HG03095 (cell line): Measurements from ENCODE around the gene AATF.

Experiments used
- ATAC-seq: cut with Tn5 transposase; IDR thresholded peaks from one replicate; pipeline ENCODE4 v1.9.1; 2021; ENCODE audit warnings: moderate library complexity; ENCODE audit not compliant: unreplicated experiment

Gene AATF

DNA sequence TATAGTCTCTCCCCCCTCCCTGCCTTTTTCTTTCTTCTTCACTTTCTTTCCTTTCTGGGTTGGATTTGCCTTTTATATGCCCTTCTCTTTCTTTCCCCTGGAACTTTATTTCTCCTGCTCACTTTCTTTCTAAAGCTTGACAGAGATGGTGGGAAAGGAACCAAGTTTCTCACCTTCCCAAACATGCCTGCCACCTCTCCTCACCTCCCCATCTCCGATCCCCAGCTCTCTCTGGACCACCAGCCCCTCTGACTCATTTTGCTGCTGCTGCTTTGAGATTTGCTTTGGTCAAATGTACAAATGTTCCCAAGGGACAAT lies 18.2 kb upstream of the AATF start:
- ATAC-seq, result no peak

DNA sequence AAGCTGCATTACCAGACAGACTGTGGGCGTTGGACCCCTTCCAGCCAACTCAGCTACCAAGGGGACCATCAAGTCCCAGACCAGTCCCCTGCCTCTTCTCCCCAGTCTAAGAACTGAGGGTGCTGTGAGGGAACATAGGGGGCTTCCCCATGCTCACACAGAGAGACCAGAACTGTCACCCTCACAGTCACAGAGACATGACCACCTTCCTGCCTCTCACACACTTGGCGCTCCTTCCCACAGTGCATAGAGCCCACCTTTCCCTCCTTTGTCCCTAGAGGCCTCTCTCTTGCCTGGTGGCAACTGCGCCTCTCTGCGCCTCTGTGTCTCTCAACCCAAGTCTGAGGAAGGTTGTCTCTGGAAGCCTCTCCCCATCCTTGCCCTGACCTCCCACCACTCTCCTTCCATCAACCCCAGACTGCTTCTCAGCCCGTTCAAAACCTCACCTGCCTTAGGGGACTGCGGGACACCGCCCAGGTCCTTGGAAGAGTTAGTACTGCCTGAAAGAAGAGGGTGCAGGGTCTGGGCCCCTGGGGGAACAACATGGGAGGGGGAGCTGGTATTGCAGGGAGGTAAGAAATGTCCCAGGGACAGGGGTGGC lies 17.6 kb upstream of the AATF start:
- no peak for ATAC-seq

DNA sequence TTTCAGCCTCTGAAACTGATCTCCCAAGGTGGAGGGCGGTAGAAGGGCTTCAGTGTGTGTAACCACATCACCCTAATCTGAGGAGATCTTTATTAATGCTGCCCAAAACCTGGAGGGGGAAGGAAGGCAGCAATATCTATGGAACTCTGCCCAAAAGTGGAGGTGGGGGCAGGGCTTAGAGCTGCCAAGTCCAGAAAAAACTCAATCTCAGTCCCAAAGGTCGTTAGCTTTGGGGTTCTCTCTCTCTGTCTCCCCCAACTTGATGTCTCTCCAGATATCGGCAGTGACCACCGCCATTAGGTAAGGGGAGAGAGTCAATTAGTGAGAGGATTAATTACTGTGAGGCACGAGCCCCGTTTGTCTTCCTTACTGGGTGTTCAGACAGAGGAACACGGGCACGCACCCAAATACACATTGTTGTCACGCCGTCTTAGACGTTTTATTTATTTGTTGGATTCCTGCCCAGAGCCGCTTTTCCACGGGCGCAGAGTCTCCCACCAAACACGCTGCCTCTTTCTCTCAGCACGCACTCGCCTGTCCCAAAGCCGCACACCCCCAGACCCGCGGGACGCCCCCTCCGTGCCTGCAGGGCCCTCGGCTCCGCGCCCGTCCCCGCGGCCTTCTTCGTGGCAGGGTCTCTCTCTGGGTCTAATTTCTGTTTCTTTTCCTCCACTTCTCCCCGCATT lies 16.9 kb upstream of the AATF start:
- ATAC-seq, result no peak

DNA sequence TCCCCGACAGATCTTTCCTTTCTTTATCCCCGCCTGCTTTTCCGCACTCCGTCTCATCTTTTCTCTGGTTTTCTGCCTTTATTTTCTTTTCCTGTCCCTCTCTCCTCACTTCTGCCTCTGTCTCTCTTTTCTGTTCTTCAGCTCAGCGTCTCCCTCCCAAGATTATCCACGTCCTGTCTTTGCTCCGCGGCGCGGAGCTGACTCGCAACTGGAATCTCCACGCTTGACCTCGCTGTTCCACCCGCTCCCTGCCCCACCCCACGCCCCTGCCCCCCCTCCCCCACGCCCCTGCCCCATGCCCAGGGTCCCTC lies 16.4 kb upstream of the AATF start:
- no peak for ATAC-seq

DNA sequence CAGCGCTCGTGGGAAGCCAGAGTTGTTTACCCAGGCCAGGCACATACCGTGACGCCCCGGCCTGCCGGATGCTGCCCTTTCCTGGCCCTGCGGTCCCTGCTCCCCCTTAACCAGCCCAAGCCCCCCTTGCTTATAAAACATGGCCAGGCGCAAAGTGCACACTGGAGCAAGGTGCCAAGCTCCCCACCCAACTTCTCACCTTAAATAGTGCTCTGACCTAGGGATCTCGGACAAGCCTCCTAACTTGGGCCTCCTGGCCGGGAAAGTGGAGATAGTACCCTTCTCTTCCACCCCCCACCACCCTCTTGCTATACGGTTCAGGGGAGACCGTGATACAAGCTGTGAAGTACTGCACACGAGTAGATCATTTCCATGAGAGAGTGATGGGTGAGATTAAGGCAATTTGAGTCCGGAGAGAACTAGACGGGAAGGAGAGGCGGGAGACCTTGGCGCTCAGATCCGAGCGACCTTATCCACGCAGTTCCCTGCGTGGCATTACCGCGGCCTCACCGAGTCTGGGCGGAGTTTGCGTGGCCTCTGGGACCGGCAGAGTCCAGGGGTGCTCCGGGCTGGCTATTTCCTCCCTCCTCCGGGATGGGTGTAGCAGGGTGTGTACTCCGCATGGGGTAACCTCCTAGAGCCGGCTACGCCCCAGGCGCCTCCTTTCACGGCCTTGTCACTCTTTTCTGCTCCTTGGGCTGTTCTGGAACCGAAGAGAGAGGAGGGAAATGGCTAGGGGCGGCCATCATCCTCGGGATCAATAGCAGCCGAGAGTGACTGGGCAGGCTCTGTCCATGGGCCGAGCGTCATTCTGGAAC lies 15.9 kb upstream of the AATF start:
- no peak for ATAC-seq

DNA sequence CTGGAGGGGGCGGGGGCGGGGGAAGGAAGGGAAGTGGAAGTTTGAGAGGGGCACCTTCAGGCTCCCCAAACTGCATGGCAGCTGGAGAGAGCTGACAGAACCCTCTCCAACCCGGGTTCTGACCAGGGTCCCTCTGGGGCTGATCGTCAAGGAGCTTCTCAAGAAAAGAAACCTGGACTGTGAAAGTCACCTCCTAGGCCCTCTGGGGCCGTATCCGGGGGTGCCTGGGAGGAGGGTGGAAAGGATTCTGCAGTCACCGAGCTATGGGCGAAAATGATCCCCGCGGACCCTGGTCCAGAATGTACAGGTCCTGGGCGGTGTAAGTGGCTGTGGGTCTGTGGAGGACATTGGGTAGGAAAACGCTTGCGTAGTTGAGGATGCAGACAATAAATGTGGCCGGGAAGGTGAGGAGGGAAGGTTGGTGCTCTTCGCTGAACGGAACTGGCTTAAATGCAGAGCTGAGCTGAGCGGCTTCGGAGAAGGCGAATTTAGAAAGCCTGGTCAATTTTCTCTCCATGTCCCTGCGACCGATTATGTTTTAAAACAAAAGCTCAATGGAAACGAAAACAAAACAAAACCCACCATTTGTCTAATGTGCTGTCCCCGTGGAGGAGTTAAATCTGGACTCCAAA lies 15.1 kb upstream of the AATF start:
- no peak for ATAC-seq

DNA sequence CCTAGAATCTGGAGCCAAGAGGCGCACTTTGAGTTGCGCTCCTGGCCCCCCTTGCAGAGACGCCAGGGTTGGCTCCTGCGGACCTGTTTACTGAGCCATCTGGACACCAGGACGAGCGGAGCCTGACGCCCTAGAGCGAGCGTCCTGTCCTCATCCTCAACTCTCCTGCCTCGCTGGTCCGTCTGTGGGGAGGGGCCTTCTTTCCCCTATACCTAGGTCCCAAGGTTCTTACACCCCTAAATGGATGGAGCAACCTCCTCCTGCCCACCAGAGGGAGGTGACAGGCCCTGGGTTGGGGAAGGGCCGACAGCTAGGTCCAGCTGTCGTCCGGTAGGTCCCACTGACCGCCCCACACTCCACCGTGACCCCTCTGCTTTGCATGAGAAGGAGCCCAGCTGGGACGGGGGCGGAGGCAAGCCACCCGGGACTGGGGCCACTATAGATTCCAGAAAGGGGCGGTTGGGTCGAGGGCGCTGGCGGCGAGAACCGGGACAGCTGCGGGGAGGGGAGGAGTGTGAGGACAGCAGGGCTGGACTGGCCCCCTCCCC lies 14.5 kb upstream of the AATF start:
- ATAC-seq, result no peak

DNA sequence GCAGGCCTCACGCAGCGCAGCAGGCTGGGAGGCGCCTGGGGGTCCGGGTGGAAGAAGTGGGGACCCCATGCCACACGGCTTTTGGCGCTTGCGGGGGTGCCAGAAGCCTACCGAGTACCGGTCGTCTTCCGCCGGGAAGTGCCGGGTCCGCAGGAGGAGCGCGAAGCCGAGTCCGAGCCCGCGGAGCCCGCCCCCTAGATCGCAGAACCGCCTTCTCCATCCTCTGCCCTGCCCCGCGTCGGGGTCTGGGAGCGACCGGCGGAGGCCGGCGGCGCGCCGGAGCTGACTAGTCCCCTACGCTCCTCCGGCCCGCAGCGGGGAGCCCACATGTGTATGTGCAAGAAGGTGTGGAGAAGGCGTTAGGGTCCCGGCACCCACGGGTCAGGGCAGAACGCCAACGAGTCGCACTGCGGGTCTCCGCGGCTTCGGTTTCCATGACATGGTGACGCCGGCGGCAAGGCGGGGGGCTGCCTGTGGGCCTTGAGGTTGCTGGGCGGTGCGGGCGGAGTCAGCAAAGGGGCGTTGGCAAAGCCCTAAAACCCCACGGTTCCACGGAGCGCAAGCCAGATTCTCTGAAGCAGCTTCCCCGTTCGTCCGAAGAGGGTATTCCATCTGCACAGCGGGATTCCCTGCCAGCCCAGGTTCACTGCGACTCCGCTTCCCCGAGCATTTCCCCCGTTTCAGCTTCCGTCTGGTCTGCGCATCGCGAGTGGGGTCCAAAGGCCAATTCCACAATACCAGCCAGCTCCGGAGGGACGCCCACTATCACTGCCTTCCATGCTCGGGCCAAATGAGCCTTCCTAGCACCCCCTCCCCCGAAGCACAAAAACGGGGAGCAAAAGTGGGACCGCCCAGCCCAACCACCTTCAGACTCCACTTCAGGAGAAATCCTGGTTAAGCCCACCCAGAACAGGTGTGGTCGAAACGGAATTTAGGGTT lies 13.8 kb upstream of the AATF start:
- no peak for ATAC-seq

DNA sequence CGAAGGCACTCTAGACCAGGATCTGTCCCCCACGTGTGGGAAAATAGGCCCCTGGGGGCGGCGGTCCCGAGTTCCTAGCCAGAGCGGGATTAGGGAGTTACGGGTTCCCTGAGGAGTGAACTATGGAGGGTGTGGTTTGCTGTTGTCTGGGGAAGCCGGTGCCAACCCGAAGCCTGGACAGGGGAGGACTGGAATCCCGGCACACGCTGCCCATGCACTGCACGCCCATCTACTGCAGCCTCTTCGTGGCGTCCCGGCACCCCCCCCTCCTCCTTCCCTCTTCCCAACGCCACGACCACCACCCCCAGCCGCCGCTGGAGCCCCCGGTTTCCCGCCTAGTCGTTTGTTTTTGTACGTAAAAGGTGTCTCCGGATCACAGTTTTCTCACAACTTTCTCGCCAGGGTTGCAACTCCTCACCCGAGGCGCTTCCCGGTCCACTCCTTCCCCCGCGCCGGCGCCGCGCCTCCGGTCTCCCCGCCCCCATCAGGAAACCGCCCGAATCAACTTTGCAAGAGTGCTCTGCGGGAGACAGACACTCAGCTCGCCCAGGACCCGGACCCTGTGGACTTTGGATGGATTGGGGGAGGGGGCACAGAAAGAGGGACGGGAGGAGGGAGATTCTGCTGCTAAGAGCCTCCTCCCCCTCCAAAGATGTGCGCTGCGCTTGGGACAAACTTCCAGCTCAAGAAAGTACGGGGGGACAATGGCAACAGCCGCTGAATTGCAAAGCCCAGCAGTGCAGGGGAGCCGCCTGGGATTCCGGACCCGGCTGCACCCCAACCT lies 12.9 kb upstream of the AATF start:
- ATAC-seq, result no peak

DNA sequence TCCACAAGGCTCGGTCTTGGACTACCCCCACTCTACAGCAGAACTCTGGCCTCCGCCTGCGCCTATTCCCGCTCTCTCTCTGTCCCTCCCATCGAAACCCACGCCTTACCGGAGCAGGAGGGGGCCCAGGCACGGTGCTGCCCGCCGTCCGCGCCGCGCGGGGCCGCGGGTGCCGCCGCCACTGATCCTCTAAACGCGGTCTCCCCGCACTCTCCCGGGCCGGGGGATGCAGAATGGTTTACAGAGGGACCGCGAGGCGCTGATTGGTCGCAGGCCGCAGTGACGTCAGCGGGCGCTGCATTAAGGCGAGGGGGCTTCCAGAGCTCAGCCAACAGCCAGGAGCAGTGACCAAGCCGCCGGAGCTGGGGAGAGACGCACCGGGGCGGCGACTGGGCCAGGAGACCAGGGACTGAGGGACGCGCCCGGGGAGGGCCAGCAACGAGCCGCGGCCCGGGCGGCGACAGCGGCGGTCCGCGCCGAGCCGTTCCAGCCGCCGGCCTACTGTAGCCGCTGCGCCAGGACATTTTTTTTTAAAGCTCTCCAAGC lies 12.2 kb upstream of the AATF start:
- ATAC-seq, result no peak

DNA sequence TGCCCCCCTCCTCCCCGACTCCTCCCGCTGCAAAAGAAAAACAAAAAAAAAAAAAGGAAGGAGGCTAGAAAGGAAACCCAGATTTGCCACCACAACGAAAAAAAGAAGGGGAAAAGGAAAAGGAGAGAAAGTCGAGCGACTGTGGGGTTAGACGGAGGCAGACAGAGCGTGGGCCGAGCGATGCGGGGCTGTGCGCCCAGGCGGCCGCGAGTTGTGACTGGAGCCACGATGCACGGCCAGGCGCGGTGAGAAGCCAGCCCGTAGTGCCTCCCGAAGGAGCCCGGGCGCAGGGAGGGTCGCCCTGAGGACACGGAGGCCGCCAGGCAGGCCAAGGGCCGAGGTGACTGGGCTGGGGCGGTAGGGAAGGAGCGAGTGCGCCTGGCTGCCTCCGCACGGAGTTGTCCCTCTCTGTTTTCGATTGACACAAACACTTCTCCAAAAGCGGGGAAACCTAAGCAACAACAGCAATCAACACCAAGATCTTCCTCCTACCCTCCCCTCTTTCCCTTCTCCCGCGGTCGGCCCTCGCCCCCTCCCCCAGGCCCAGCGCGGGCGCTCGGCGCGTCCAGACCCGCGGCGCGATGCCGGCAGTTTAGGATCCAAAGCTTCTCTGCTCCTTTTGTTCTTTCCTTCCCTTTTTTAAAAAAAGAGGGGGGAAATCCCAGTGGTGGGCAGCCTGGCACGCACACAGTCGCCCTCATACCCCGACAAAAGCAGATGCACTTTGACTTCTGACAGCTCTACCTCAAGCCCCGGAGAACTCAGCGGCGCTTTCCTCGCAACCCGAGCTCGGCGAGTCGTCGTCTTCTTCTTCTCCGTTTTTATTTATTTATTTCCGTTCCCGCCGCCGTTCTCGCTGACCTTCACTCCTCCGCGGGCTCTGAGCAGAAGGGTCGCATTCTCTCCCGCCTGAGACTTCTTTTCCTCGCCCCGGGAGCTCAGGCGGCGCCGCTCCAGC lies 11.5 kb upstream of the AATF start, which contains the start of gene LHX1:
TSS of gene LHX1 (plus strand) at position 475 of the 958 bp plus-strand sequence. CDS start 723 bp downstream, outside the sequence.
- no peak for ATAC-seq

DNA sequence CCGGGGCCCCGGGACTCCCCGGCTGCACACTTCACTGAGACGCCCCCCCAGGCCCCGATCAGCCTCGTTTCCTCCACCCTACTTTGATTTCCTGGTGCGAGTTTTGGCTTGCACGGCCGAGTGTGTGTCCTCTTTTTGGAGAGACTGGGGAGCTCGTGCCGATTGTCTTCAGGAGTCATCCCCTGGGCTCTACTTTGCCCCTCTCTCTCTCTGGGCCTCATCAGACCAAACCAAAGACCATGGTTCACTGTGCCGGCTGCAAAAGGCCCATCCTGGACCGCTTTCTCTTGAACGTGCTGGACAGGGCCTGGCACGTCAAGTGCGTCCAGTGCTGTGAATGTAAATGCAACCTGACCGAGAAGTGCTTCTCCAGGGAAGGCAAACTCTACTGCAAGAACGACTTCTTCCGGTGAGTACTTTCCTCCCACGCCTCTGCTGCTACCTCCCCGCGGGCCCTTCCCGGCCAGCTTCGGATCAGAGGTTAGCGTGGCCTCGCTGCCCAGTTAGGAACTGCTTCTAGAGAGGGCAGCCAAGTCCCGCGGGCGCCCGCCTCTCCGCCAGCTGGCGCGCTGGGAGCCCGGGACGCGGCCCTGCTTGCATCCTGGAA lies 10.7 kb upstream of the AATF start:
- ATAC-seq, result no peak

DNA sequence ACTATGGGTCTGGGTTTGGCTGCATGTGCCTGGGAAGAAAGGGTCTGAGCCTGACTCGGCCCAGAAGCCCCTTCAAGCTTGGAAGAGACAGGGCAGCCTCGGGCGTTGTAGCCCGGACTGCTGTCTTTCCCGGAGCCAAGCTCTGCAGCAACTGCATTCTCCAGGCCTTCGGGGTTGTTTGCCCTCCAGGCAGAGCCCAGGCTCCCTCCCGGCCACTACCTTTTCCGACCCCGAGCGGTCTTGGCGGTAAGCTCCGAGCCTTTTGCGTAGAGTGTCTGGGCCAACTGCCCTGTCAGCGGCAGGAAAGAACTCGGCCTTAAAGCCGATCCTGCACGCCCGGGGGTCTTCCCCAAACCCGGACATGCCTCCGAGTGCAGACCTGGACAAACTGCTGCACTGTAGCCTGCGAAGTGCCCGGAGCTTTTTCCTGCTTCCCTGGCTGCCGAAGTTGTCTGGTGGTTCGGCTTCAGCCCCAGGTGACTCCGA lies 10.1 kb upstream of the AATF start:
- no peak for ATAC-seq

DNA sequence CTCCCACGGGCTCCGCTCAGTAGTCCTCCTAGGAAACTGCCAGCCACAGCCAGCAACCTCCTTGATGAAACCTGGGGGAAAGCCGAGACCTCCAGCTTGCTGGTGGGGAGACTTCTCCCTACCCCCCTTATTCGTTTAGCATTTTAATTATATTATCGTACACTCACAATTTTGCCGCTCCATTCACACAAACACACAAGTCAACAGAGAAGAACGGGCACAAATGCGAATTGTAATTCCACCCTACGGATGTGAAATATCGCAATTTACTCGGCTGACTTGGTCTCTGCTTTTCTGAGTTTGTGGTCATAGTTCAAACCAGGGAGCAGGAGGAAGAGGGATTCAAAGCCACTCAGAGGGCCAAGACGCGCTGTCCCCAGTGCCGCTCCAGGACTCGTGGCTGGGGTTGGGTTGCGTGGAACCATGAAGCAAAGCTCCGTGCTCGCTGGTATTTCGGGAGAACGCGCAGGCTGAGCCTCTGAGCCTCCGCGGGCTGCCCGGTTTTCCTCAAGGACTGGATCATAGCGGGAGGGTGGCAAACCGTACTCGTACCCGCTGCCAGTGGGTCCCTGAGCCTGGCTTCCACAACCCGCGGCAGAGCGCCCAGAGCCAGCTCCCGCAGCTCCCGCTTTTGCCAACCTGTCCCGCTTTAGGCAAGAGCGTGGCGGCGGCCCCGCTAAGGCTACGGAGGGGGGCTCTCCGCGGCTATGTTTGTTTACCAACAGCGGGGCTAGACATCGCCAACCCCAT lies 9.5 kb upstream of the AATF start:
- no peak for ATAC-seq

DNA sequence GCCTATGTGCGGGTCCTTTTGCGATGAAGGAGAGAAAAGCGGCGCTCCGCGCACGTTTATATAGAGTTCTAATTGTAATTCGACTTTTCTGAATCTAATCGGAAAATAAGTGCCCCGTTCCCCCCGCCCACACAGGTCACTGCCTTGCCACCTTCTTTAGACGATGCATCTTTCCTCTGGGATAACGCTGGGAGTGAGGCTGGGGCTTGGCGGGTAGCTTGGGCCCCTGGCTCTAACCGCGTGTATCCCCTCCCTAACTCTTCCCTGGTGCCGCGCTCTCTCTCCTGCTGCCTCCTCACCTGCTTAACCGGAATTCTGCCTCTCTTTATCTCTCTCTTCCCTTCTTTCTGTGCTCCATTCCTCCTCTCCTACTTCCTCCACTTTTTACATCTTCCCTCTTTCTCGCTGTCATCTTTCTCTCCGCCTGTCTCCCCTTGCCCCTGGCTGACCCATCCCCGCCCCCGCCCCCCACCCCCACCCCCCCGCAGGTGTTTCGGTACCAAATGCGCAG lies 8.9 kb upstream of the AATF start:
- ATAC-seq, result no peak

DNA sequence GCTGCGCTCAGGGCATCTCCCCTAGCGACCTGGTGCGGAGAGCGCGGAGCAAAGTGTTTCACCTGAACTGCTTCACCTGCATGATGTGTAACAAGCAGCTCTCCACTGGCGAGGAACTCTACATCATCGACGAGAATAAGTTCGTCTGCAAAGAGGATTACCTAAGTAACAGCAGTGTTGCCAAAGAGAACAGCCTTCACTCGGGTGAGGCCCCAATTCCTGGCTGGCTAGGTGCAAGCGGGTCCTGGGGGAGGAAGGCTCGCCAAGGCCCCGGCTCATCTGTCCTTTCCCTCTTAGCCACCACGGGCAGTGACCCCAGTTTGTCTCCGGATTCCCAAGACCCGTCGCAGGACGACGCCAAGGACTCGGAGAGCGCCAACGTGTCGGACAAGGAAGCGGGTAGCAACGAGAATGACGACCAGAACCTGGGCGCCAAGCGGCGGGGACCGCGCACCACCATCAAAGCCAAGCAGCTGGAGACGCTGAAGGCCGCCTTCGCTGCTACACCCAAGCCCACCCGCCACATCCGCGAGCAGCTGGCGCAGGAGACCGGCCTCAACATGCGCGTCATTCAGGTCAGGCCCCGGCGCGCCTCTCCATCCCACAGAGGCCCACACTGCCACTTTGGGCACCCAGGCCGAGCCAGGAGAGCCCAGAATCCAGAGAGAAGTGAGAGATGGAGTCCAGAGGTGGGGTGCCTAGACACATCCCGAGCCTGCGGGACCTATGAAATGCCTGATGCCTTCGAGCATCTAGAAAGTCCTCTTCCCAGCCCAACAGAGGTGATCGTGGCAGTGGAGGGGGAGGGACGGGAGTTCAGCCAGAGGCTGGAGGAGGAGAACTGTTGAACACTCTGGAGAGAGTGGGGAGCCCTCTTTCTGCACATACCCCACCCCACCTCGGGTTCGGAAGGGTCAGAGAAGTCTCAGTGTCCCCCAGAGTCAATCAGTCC lies 8.2 kb upstream of the AATF start:
- ATAC-seq, result no peak
